Measurements from ENCODE around the gene AGMO.

GRCh38 chr7:15567036-15567435, 5.2 kb upstream of the AGMO start:
- TF ChIP-seq CTCF (conservative IDR thresholded peaks at IDR 0.05 in 1 of 2, IDR thresholded peaks at IDR 0.05 in 1 of 2; ENCODE audit: extremely low read depth in 1 of 2, insufficient read depth in 1 of 2, low read depth in 1 of 2, low read length in 2 of 2), result no peak
- TF ChIP-seq EZH2 (IDR thresholded peaks at IDR 0.05; ENCODE audit: borderline replicate concordance, low read length), result no peak
